ENCODE data around the gene UXS1.

DNA sequence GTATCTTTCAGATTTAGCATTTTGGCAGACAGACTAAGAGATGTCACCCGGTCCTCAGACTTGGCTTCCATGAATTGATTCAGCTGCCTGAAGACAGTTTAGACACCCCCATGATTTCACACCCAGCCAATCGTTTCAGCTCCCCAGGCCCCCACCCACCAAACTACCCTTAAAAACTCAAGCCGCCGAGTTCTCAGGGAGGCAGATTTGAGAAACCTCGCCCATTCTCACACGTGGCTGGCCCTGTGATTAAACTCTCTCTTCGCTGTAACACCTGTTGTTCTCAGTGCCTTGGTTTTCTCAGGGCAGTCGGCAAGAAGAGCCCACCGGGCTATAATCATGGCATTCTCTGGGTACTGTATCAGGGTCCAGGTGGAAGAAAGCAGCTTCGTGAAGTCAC, 35.2 kb downstream of the UXS1 start:
- TF ChIP-seq SMC3 (conservative IDR thresholded peaks at IDR 0.05; ENCODE audit: poor library complexity), result no peak
- TF ChIP-seq, protein P1, sequence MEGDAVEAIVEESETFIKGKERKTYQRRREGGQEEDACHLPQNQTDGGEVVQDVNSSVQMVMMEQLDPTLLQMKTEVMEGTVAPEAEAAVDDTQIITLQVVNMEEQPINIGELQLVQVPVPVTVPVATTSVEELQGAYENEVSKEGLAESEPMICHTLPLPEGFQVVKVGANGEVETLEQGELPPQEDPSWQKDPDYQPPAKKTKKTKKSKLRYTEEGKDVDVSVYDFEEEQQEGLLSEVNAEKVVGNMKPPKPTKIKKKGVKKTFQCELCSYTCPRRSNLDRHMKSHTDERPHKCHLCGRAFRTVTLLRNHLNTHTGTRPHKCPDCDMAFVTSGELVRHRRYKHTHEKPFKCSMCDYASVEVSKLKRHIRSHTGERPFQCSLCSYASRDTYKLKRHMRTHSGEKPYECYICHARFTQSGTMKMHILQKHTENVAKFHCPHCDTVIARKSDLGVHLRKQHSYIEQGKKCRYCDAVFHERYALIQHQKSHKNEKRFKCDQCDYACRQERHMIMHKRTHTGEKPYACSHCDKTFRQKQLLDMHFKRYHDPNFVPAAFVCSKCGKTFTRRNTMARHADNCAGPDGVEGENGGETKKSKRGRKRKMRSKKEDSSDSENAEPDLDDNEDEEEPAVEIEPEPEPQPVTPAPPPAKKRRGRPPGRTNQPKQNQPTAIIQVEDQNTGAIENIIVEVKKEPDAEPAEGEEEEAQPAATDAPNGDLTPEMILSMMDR (IDR thresholded peaks at IDR 0.05; ENCODE audit: poor library complexity, severe bottlenecking), result no peak
